Activated CD4-positive, alpha-beta T cell treated with anti-CD3 and anti-CD28 coated beads, Interleukin-2, amount 10 ng/mL, durations not matched to agents 24 days and 14 days (primary cell): ENCODE results near the gene CH25H. TPM values are rescaled to one million over a fixed set of nuclear protein-coding genes. Genes with fewer than 3 reads are reported as not detected.
"Not testable (repeated sequence)": the region's sequence is repeated elsewhere in the genome, so short reads cannot be mapped to it uniquely, and the experiment has no call there.

Experiments used
- DNase-seq: peaks from one replicate; pipeline ENCODE4 v3.0.0; 2022
- H3K27ac Mint-ChIP-seq: one replicate; pipeline ENCODE4 v1.8.0; 2022; ENCODE audit warnings: mild to moderate bottlenecking, mixed read lengths
- H3K27me3 Mint-ChIP-seq: one replicate; pipeline ENCODE4 v1.8.0; 2022; ENCODE audit warnings: mixed read lengths
- H3K36me3 Mint-ChIP-seq: one replicate; pipeline ENCODE4 v1.8.0; 2022; ENCODE audit warnings: low read depth, mild to moderate bottlenecking, mixed read lengths
- H3K4me1 Mint-ChIP-seq: one replicate; pipeline ENCODE4 v1.8.0; 2021; ENCODE audit warnings: mixed read lengths
- H3K4me3 Mint-ChIP-seq: one replicate; pipeline ENCODE4 v1.8.0; 2022; ENCODE audit warnings: mild to moderate bottlenecking, moderate library complexity, mixed read lengths
- H3K9me3 Mint-ChIP-seq: one replicate; pipeline ENCODE4 v1.8.0; 2021; ENCODE audit warnings: mixed read lengths
- intact Hi-C: fragments of 100-400 bp; cut with micrococcal nuclease; formaldehyde crosslinking; loops from one replicate; pipeline ENCODE4 v1.15.1; 2023
- total RNA-seq: library from RNA; stranded (reverse); gene quantifications from 2 replicates; pipeline ENCODE4 v1.2.3, GENCODE V29; 2022

CH25H gene
- total RNA-seq, 1 donor from 2014 or later = not detected

DNA sequence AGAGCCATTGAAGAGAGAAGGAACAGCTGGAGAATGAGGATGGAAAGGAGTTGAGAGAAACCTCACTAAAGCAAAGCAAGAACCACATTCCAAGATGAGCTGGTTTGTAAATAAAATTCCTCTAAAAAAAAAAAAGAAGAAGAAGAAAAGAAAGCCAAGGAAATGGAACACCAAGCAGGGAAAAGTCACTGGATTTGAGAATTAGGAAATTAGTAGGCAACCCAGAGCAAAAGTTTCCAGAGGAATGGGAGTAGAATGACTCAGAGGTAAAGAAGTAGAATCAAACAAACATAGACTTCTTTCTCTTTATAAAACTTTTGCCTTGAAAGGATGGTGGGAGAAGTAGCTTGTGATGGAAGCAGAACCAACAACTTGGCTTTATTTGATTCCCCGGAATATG, 3.9 kb downstream of the CH25H start:
- intact Hi-C loops = no loop called here
- no peak for DNase-seq
- Mint-ChIP-seq H3K4me3 (no peak overlapping the region), H3K9me3 (no peaks in the 10 kb centered on the region), H3K4me1 (peaks cover 15% of the 10 kb centered on the region), H3K27me3 (peaks cover 27% of the 10 kb centered on the region), H3K36me3 (no peaks in the 10 kb centered on the region), H3K27ac (no peak overlapping the region)

DNA sequence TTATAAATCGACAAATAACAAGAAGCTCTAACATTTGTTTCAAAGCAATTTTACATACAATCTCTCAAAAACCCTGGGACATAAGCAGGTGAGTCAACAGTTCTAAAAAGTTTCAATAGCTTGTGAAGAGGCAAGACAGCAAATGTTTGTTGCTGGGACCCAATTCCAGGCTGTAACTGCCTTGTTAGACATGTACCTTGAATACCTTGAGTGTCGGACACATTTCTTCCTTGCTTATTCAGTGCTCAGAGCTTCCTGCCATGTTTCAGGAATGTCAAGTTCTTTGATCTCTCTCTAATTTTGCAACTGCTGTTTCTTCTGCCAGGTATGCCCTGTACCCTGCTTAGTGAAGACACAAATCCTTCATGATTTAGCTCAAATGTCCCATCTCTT, 5.1 kb downstream of the CH25H start:
- H3K9me3 Mint-ChIP-seq = no peaks in the 10 kb centered on the region
- peaks cover 11% of the 10 kb centered on the region for H3K4me1 Mint-ChIP-seq
- intact Hi-C loops = no loop called here
- no peak for DNase-seq
- H3K27me3 Mint-ChIP-seq = peaks cover 24% of the 10 kb centered on the region
- no peak overlapping the region for H3K27ac Mint-ChIP-seq
- no peak overlapping the region for H3K4me3 Mint-ChIP-seq
- no peaks in the 10 kb centered on the region for H3K36me3 Mint-ChIP-seq

DNA sequence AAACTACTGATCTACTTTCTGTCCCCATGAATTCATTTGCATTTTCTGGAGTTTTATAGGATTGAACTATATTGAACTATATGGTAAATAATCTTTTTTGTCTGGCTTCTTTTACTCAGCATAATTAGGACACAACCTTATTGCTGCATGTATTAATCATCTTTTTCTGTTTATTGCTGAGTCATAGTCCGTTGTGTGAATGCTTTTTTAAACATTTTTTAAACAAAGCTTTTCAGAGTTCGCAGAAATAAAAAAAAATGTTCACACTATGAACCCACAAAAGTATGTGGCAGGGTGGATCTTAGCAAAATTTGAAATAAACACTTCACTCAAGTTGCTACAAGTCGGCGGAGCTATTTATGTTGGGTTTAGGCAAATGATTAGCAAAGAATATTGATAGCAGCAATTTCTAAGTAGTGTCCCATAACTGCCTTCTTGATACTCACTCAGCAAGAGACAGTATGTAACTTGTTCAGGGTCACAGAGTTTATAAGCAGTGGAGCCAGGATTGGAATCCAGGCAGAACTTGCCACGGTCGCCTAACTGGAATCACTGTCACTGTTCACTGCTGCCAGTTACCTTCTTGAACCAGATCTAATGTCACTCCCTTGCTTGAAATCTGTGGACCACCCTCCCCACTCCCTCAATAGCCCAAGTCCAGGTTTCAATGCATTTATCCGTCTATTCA, 5.6 kb downstream of the CH25H start:
- peaks cover 26% of the 10 kb centered on the region for H3K27me3 Mint-ChIP-seq
- no peak overlapping the region for H3K4me3 Mint-ChIP-seq
- intact Hi-C loops = no loop called here
- H3K9me3 Mint-ChIP-seq = no peaks in the 10 kb centered on the region
- H3K36me3 Mint-ChIP-seq = no peaks in the 10 kb centered on the region
- peaks cover 6% of the 10 kb centered on the region for H3K4me1 Mint-ChIP-seq
- H3K27ac Mint-ChIP-seq = no peak overlapping the region
- DNase-seq = no peak

DNA sequence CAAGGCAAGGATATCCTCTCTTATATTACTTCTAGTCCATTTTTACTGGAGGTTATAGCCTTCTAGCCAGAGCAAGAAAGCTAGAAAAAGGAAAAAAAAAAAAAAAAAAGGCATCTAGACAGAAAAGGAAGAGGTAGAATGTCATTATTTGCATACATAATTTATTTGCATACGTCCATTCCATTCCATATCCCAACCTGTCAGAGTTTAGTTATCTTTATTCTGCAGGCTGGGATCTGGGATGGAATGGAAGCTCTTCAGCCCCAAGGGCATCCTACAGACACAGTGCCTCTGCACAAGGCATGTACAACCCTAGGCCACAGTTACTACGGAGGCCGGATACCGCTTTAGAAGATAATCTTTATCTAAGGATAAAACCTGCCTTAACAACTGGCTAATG, 9.6 kb downstream of the CH25H start:
- no peak for DNase-seq
- Mint-ChIP-seq H3K4me1 (peaks cover 7% of the 10 kb centered on the region), H3K27ac (no peak overlapping the region), H3K4me3 (no peak overlapping the region), H3K9me3 (peaks cover 8% of the 10 kb centered on the region), H3K27me3 (peaks cover 37% of the 10 kb centered on the region), H3K36me3 (no peaks in the 10 kb centered on the region)
- intact Hi-C loops = no loop called here

DNA sequence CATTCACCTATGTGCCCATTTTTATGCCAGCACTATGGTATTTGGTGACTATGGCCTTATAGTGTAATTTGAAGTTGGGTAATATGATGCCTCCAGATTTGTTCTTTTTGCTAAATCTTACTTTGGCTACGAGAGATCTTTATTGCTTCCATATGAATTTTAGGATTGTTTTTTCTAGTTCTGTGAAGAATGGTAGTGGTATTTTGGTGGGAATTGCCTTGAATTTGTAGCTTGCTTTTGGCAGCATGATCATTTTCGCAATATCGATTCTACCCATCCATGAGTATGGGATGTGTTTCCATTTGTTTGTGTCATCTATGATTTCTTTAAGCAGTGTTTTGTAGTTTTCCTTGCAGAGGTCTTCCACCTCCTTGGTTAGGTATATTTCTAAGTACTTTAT, 15.8 kb downstream of the CH25H start:
- Mint-ChIP-seq H3K27me3 (peaks cover 34% of the 10 kb centered on the region), H3K9me3 (peaks cover 24% of the 10 kb centered on the region)
- H3K27ac Mint-ChIP-seq, intact Hi-C loops, H3K4me1 Mint-ChIP-seq, DNase-seq, H3K36me3 Mint-ChIP-seq, H3K4me3 Mint-ChIP-seq: not testable (repeated sequence)

DNA sequence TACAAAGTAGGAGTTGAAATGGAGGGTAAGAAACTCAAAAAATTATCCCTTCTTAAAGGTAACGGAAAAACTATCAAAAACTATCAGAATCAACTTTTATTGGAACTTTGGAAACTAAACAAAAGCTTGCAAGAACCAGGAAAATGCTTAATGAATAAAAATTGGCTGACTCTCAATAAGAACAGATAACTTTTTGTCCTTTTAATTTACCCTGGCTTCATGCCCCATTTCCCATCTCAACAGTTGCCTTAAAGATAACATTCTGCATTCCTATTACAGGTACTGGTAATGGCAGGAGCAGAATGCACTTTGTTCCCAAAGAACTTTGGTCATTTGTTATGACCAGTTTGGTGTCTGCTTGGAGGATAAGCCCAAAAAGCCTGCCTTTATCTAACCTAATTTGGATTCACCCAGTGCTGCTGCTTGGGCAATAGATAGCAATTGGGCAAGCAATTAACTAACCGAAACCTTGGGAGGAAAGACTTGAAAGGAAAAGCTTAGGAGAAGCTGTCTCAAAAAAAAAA, 17.8 kb downstream of the CH25H start:
- Mint-ChIP-seq H3K27me3 (peaks cover 36% of the 10 kb centered on the region), H3K4me3 (no peak overlapping the region), H3K4me1 (peaks cover 7% of the 10 kb centered on the region), H3K27ac (no peak overlapping the region), H3K36me3 (no peaks in the 10 kb centered on the region), H3K9me3 (peaks cover 24% of the 10 kb centered on the region)
- DNase-seq = no peak
- intact Hi-C loops = no loop called here

DNA sequence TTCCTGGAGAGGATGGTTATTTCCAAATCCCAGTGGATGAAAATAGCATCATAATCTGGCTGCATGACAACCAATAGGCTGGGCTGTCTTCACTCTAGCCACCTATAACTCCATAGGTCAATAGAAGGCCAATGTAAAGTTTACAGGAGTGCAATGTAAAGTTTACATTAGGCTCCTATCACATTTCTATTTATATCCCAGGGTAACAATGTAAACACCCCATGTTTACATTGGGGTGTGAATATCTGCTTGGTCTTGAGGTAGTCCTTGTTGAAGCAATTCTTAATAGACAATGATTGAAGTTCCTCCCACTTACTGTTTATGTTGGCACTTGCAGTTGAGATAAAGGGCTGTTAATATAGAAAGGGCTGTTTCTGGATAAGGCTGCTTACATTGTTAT, 21.5 kb downstream of the CH25H start:
- peaks cover 8% of the 10 kb centered on the region for H3K9me3 Mint-ChIP-seq
- H3K36me3 Mint-ChIP-seq = no peaks in the 10 kb centered on the region
- H3K27ac Mint-ChIP-seq = no peak overlapping the region
- H3K4me3 Mint-ChIP-seq = no peak overlapping the region
- peaks cover 27% of the 10 kb centered on the region for H3K27me3 Mint-ChIP-seq
- no peak for DNase-seq
- no peaks in the 10 kb centered on the region for H3K4me1 Mint-ChIP-seq
- intact Hi-C loops = no loop called here

DNA sequence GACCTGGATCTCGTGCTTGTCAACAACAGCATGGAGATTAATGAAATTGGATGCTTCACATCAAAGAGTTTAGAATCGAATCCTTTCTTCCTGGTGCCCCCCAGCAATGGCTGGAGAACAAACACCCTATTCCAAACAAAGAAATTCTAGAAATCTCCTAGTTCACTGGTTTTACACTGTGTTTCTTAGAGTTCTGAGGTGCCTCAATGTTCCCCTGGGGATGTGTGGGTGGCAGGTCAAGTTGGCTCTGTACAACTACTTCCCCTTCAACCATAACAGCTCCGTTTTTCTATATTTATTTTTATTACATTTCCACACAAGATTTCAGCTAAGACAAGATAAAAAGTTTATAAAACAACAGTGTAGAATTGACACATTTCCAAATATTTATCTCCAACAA, 22.5 kb downstream of the CH25H start:
- DNase-seq = no peak
- Mint-ChIP-seq H3K27ac (no peak overlapping the region), H3K4me3 (no peak overlapping the region), H3K27me3 (peaks cover 26% of the 10 kb centered on the region), H3K4me1 (no peaks in the 10 kb centered on the region), H3K9me3 (peaks cover 5% of the 10 kb centered on the region), H3K36me3 (no peaks in the 10 kb centered on the region)
- intact Hi-C loops = no loop called here

DNA sequence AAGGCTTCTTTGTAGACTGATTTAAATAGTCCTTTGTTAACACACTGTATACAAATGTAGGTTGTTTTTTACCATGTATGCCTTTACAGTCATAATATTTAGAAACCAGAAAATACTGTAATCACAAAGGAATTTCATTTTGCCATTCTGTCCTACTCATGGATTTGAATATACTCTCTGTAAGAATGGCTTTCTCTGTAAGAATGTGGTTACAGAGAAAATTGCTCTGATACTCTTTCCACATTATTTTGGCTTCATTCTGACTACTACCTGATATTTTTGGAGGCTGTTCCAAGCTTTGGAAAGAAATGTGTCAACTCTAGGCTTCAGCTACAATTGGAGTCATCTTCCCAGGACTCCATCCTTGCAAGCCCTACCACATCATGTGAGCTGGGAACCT, 23.5 kb downstream of the CH25H start:
- no peaks in the 10 kb centered on the region for H3K36me3 Mint-ChIP-seq
- peaks cover 5% of the 10 kb centered on the region for H3K9me3 Mint-ChIP-seq
- H3K27me3 Mint-ChIP-seq = peaks cover 24% of the 10 kb centered on the region
- DNase-seq = no peak
- no peak overlapping the region for H3K27ac Mint-ChIP-seq
- intact Hi-C loops = no loop called here
- no peaks in the 10 kb centered on the region for H3K4me1 Mint-ChIP-seq
- no peak overlapping the region for H3K4me3 Mint-ChIP-seq

DNA sequence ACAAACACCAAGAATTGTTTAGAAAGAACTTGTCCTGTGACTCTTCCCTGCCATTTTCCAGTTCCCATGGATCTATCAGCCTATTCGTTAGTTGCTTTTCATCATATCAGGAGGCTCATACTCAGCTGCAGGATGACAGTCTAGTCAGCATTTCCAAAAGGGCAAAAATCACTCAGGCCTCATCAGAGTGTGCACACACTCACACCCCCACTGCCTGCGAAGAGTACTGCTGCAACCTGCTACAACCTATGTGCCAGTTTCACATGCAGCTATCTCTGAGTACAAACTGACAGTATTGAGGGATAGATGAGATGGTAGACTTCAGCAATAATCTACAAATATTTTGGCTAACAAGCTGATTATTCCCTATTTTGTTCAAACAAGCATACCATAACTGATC, 24.2 kb downstream of the CH25H start:
- no peak for DNase-seq
- peaks cover 24% of the 10 kb centered on the region for H3K27me3 Mint-ChIP-seq
- no peak overlapping the region for H3K27ac Mint-ChIP-seq
- peaks cover 5% of the 10 kb centered on the region for H3K9me3 Mint-ChIP-seq
- no peak overlapping the region for H3K4me3 Mint-ChIP-seq
- no peaks in the 10 kb centered on the region for H3K36me3 Mint-ChIP-seq
- intact Hi-C loops = no loop called here
- no peaks in the 10 kb centered on the region for H3K4me1 Mint-ChIP-seq

DNA sequence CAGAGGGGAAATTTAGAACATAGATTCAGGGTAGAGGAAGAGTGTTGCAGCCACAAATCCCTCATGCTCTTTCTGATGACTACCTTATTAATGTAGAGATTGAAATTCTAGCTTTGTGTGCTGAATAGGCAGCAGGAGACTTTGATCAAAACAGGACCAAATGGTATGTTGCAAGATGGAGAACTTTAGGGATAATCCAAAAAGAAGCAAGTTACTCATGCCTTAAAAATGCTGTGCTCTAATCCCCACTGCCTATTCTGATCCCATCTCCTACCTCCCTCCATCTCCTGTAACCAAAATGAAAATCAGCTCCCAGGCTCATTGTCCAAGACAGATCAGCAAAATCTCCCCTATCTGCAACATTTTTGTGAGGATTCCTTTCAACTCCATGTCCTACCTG, 31.3 kb downstream of the CH25H start:
- no peaks in the 10 kb centered on the region for H3K4me1 Mint-ChIP-seq
- H3K9me3 Mint-ChIP-seq = peaks cover 5% of the 10 kb centered on the region
- no peak overlapping the region for H3K27ac Mint-ChIP-seq
- intact Hi-C loops = no loop called here
- no peaks in the 10 kb centered on the region for H3K36me3 Mint-ChIP-seq
- DNase-seq = no peak
- no peak overlapping the region for H3K4me3 Mint-ChIP-seq
- H3K27me3 Mint-ChIP-seq = peaks cover 34% of the 10 kb centered on the region

DNA sequence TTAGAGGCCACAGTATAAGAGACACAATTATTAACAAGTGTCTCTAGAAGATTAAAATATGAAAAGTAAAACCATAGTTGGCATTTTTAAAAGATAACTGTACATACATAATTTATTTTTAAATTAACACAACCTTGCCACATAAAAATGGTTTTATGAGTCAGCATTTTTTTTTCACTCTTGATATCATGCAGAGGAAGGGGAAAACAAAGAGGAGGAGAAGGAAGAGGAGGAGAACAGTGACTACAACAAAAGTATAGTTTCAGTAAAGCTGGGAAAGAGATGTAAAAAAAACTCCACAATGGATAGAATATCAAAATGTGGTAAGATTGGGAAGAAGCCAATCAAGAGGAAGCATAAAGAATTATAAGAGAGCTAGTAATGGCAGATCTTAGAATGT, 34.0 kb downstream of the CH25H start:
- H3K27ac Mint-ChIP-seq = no peak overlapping the region
- H3K4me1 Mint-ChIP-seq = peaks cover 2% of the 10 kb centered on the region
- no peak for DNase-seq
- H3K4me3 Mint-ChIP-seq = no peak overlapping the region
- intact Hi-C loops = no loop called here
- H3K36me3 Mint-ChIP-seq = no peaks in the 10 kb centered on the region
- peaks cover 45% of the 10 kb centered on the region for H3K27me3 Mint-ChIP-seq
- peaks cover 5% of the 10 kb centered on the region for H3K9me3 Mint-ChIP-seq

DNA sequence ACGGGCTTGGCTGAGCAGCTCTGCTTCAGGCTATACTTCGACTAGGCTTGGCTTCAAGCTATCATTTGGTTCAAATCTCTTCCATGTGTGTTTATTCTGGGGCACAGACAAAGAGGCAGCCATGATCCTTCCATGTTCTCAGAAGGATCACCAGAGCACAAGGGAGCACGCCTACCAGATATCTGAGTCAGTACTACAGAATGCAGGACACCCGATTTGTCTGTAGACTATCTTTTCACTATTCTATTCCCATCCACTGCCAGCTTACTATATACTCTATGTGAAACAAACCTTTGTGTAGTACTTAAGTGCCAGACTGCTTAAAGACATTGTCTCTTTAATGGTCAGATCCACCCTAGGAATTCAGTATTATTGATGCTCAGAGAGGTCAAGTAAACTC, 35.1 kb downstream of the CH25H start:
- Mint-ChIP-seq H3K4me3 (no peak overlapping the region), H3K4me1 (peaks cover 2% of the 10 kb centered on the region), H3K36me3 (no peaks in the 10 kb centered on the region), H3K27ac (no peak overlapping the region), H3K27me3 (peaks cover 51% of the 10 kb centered on the region), H3K9me3 (peaks cover 5% of the 10 kb centered on the region)
- intact Hi-C loops = no loop called here
- no peak for DNase-seq

DNA sequence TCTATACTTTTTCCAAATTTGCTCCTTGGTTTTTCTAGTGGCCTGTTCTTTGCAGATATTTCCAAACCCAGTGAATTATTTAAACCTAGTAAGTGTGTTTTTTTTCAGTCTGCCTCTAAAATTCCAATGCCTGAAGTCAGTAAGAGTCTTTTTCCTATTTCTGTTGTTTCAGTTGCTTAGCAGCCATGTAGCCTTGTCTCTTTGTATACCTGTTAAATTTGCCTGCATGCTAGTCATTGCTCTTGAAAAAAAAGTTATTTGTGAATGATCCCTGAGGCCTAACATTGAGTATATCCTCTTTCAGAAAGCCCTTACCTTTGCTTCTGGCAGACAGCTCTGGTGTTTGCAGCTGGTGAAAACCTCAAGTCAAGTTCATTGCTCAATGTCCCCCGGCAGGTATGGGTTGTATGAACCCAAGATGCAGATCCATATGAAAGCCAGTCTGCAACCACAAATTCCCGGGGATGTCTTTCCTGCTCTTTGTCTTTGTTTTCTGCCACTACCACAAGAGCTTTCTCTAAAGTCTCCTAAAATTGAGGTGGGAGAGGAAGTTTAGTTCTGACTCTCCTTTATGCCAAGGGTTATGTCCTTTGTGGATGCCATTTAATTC, 35.7 kb downstream of the CH25H start:
- no peaks in the 10 kb centered on the region for H3K36me3 Mint-ChIP-seq
- H3K4me3 Mint-ChIP-seq = no peak overlapping the region
- no peak overlapping the region for H3K27ac Mint-ChIP-seq
- DNase-seq = no peak
- peaks cover 8% of the 10 kb centered on the region for H3K9me3 Mint-ChIP-seq
- H3K27me3 Mint-ChIP-seq = peaks cover 54% of the 10 kb centered on the region
- intact Hi-C loops = no loop called here
- H3K4me1 Mint-ChIP-seq = peaks cover 2% of the 10 kb centered on the region
